Subcutaneous adipose tissue (tissue), 4 donors: ENCODE data around the gene AKNA. TPM values are rescaled to one million over a fixed set of nuclear protein-coding genes. Genes with fewer than 3 reads are reported as not detected.

Experiments used
- CTCF ChIP-seq: fragments of 450-650 bp; IDR thresholded peaks from one replicate; pipeline ENCODE4 v1.5.1; 2016; ENCODE audit warnings: low read depth, mild to moderate bottlenecking, control low read depth, antibody characterized with exemption, moderate library complexity
- total RNA-seq, 4 donors: library from RNA; depleted of rRNA; stranded (reverse); fragments of >200 nt; gene quantifications; one replicate each; pipeline ENCODE4 v1.1.0, GENCODE V29; 2016

AKNA gene
- total RNA-seq, 4 donors from 2014 or later = 25.3 to 63.9 (median 52.6) TPM

GRCh38 chr9:114301798-114302565 lies 85.8 kb downstream of the AKNA start:
- no peak for TF ChIP-seq CTCF

GRCh38 chr9:114300846-114301797 lies 86.7 kb downstream of the AKNA start:
- TF ChIP-seq CTCF = no peak

- no peak for TF ChIP-seq CTCF
Measured at GRCh38 chr9:114300153-114300845, 87.5 kb downstream of the AKNA start.

- no peak for TF ChIP-seq CTCF
Measured at GRCh38 chr9:114299286-114300152, 88.3 kb downstream of the AKNA start.

GRCh38 chr9:114296338-114296737 lies 91.4 kb downstream of the AKNA start:
- TF ChIP-seq CTCF = no peak

- TF ChIP-seq CTCF = no peak
Measured at GRCh38 chr9:114294664-114295063, 93.1 kb downstream of the AKNA start.
